CD14-positive monocyte (primary cell): ENCODE measurements around the gene GALNT18. TPM values are rescaled to one million over a fixed set of nuclear protein-coding genes. Genes with fewer than 3 reads are reported as not detected.

Experiments used
- DNase-seq, 3 donors: peaks; one replicate each; pipeline ENCODE4 v3.0.0-alpha.2; 2011 to 2022
- H2AFZ ChIP-seq: 2 replicates; pipeline ENCODE4 v1.6.0; 2012; ENCODE audit warnings: mild to moderate bottlenecking, low read depth, low read length, inconsistent platforms; ENCODE audit not compliant: insufficient read depth, poor library complexity, severe bottlenecking
- H3K27ac ChIP-seq, 2 donors: 1 replicate in 1 of 2; 2 replicates in 1 of 2; pipeline ENCODE4 v1.5.1; 2012 to 2013; ENCODE audit warnings: low read length in 2 of 2, control low read depth in 1 of 2, inconsistent platforms in 1 of 2, low read depth in 1 of 2, mild to moderate bottlenecking in 1 of 2
- H3K27me3 ChIP-seq, 2 donors: one replicate each; pipeline versions ENCODE4 v1.6.0 to v1.6.1; 2011 to 2013; ENCODE audit warnings: low read length in 2 of 2; ENCODE audit not compliant: control insufficient read depth in 2 of 2, insufficient read depth in 2 of 2
- H3K36me3 ChIP-seq, 2 donors: replicated peaks in 1 of 2; 1 replicate in 1 of 2; 2 replicates in 1 of 2; pipeline versions ENCODE4 v1.5.1 to v1.6.1; 2012 to 2013; ENCODE audit warnings: low read length in 2 of 2, control low read depth in 1 of 2, inconsistent platforms in 1 of 2, mild to moderate bottlenecking in 1 of 2; ENCODE audit not compliant: insufficient read depth in 2 of 2, control insufficient read depth in 1 of 2
- H3K4me1 ChIP-seq, 2 donors: 1 replicate in 1 of 2; 2 replicates in 1 of 2; pipeline versions ENCODE4 v1.5.1 to v1.6.1; 2012 to 2013; ENCODE audit warnings: low read length in 2 of 2, control low read depth in 1 of 2, inconsistent platforms in 1 of 2, mild to moderate bottlenecking in 1 of 2, moderate library complexity in 1 of 2; ENCODE audit not compliant: insufficient read depth in 2 of 2, control insufficient read depth in 1 of 2
- H3K4me2 ChIP-seq: replicated peaks from 2 replicates; pipeline ENCODE3; 2012; ENCODE audit warnings: low read length, moderate library complexity, mild to moderate bottlenecking; ENCODE audit not compliant: poor library complexity, severe bottlenecking; ENCODE audit errors: extremely low read depth
- H3K4me3 ChIP-seq, 3 experiments: fragments of 200-600 bp in 1 of 3; sonication (generic) in 1 of 3; replicated peaks in 1 of 3; 1 replicate in 2 of 3; 2 replicates in 1 of 3; pipeline ENCODE4 v1.5.1; 2011 to 2013; ENCODE audit warnings: low read length in 3 of 3, mild to moderate bottlenecking in 3 of 3, control low read depth in 2 of 3, low read depth in 2 of 3, inconsistent platforms in 1 of 3, moderate library complexity in 1 of 3
- H3K79me2 ChIP-seq: 2 replicates; pipeline ENCODE4 v1.6.0; 2012; ENCODE audit warnings: mild to moderate bottlenecking, control low read depth, inconsistent platforms, low read length, moderate library complexity; ENCODE audit not compliant: insufficient read depth
- H3K9ac ChIP-seq: 2 replicates; pipeline ENCODE4 v1.6.0; 2017; ENCODE audit warnings: low read length, mild to moderate bottlenecking; ENCODE audit not compliant: insufficient read depth, poor library complexity, severe bottlenecking
- H3K9me3 ChIP-seq, 2 donors: replicated peaks in 1 of 2; 1 replicate in 1 of 2; 2 replicates in 1 of 2; pipeline versions ENCODE4 v1.5.1 to v1.6.1; 2012 to 2013; ENCODE audit warnings: low read length in 2 of 2, control low read depth in 1 of 2; ENCODE audit not compliant: control insufficient read depth in 1 of 2, insufficient read depth in 1 of 2
- H4K20me1 ChIP-seq: 2 replicates; pipeline ENCODE4 v1.6.0; 2012; ENCODE audit warnings: mild to moderate bottlenecking, low read length, control low read depth, moderate library complexity; ENCODE audit not compliant: insufficient read depth
- H3K27ac Mint-ChIP-seq, 7 donors: one replicate each; pipeline ENCODE4 v1.8.0; 2020; ENCODE audit warnings: mild to moderate bottlenecking in 7 of 7, mixed read lengths in 7 of 7, moderate library complexity in 6 of 7, inconsistent platforms in 2 of 7
- H3K27me3 Mint-ChIP-seq, 3 donors: one replicate each; pipeline ENCODE4 v1.8.0; 2021 to 2022; ENCODE audit warnings: low read depth in 3 of 3, mild to moderate bottlenecking in 3 of 3, mixed read lengths in 3 of 3, moderate library complexity in 3 of 3, inconsistent platforms in 1 of 3
- H3K36me3 Mint-ChIP-seq, 2 donors: one replicate each; pipeline ENCODE4 v1.8.0; 2020; ENCODE audit warnings: mixed read lengths in 2 of 2, inconsistent platforms in 1 of 2, mild to moderate bottlenecking in 1 of 2
- H3K4me1 Mint-ChIP-seq: one replicate; pipeline ENCODE4 v1.8.0; 2020; ENCODE audit warnings: mild to moderate bottlenecking, mixed read lengths
- H3K4me3 Mint-ChIP-seq, 2 donors: one replicate each; pipeline ENCODE4 v1.8.0; 2020; ENCODE audit warnings: mild to moderate bottlenecking in 2 of 2, mixed read lengths in 2 of 2, moderate library complexity in 1 of 2
- H3K9me3 Mint-ChIP-seq, 7 donors: one replicate each; pipeline ENCODE4 v1.8.0; 2020 to 2022; ENCODE audit warnings: mixed read lengths in 7 of 7, mild to moderate bottlenecking in 6 of 7, moderate library complexity in 6 of 7, inconsistent platforms in 2 of 7
- CTCF ChIP-seq: fragments of 200-600 bp; IDR thresholded peaks from one replicate; pipeline ENCODE4 v1.8.0; 2022; ENCODE audit warnings: antibody characterized with exemption, mild to moderate bottlenecking
- WGBS: methylation state at CpG from one replicate; pipeline ENCODE4 v1.1.5; 2013; ENCODE audit warnings: missing lambda C conversion rate; ENCODE audit not compliant: insufficient coverage; 5-methylcytosine and 5-hydroxymethylcytosine counted together
- intact Hi-C, 2 donors: fragments of 100-400 bp; cut with micrococcal nuclease; formaldehyde crosslinking; loops; one replicate each; pipeline versions ENCODE4 v1.15.0 to v1.15.1; 2023
- polyA plus RNA-seq, 3 donors: library from polyadenylated mRNA; depleted of rRNA in 1 of 3; unstranded in 2 of 3; stranded (reverse) in 1 of 3; fragments of 300-500 nt in 2 of 3; fragments of >200 nt in 1 of 3; fragmentation: Illumina TruSeq in 2 of 3; gene quantifications; 1 replicate in 2 of 3; 2 replicates in 1 of 3; pipeline ENCODE4 v1.2.3, GENCODE V29; 2012 to 2021

Gene GALNT18
- polyA plus RNA-seq, 3 donors = not detected

- Histone ChIP-seq H3K27ac (peak overlapping the region in 1 of 2 donors; percentile 28), H3K4me1 (peaks cover 24 to 50% of the 10 kb centered on the region in 2 donors), H3K4me2 (no peak overlapping the region), H3K36me3 (no peaks in the 10 kb centered on the region), H4K20me1 (no peaks in the 10 kb centered on the region), H3K9me3 (peaks cover 4 to 15% of the 10 kb centered on the region in 2 donors), H3K79me2 (no peaks in the 10 kb centered on the region), H3K9ac (no peak overlapping the region), H3K27me3 (no peaks in the 10 kb centered on the region), H2AFZ (no peak overlapping the region), H3K4me3 (no peak overlapping the region)
- no peak for TF ChIP-seq CTCF
- no CpG with 5 or more reads among the region's 1 CpG for WGBS
- no peak for DNase-seq
- intact Hi-C loops = no loop called here
- H3K27me3 Mint-ChIP-seq = peaks cover 0 to 3% (median 1%) of the 10 kb centered on the region in 3 donors
- H3K4me3 Mint-ChIP-seq = no peak overlapping the region
- peaks cover 8 to 27% (median 17%) of the 10 kb centered on the region in 7 donors for H3K9me3 Mint-ChIP-seq
- H3K27ac Mint-ChIP-seq = peak overlapping the region in 5 of 7 donors; percentile 7 to 75 (median 68)
- peaks cover 0 to 5% of the 10 kb centered on the region in 2 donors for H3K36me3 Mint-ChIP-seq
- peaks cover 42% of the 10 kb centered on the region for H3K4me1 Mint-ChIP-seq
Measured at GRCh38 chr11:11312738-11313137, 309.1 kb downstream of the GALNT18 start.

- Mint-ChIP-seq H3K36me3 (peaks cover 0 to 2% of the 10 kb centered on the region in 2 donors), H3K27ac (peak overlapping the region in 6 of 7 donors; percentile 2 to 89 (median 77)), H3K9me3 (peaks cover 8 to 31% (median 17%) of the 10 kb centered on the region in 7 donors), H3K4me3 (no peak overlapping the region), H3K4me1 (peaks cover 42% of the 10 kb centered on the region), H3K27me3 (peaks cover 3 to 4% (median 4%) of the 10 kb centered on the region in 3 donors)
- Histone ChIP-seq H3K4me3 (peak overlapping the region in 1 of 3 experiments; percentile 0), H3K4me2 (no peak overlapping the region), H2AFZ (no peak overlapping the region), H3K9ac (no peak overlapping the region), H4K20me1 (no peaks in the 10 kb centered on the region), H3K4me1 (peaks cover 24 to 50% of the 10 kb centered on the region in 2 donors), H3K27me3 (no peaks in the 10 kb centered on the region), H3K79me2 (no peaks in the 10 kb centered on the region), H3K9me3 (peaks cover 4 to 15% of the 10 kb centered on the region in 2 donors), H3K27ac (peak overlapping the region in 1 of 2 donors; percentile 64), H3K36me3 (no peaks in the 10 kb centered on the region)
- 0% methylated on average over 2 of the region's 3 CpGs for WGBS
- intact Hi-C loops = no loop called here
- no peak for TF ChIP-seq CTCF
- DNase-seq = peak; percentile 69 to 72 (median 71)
Measured at GRCh38 chr11:11311169-11311568, 310.6 kb downstream of the GALNT18 start.
